IPS DF 6.9 (cell line): ENCODE measurements around the gene EVL.

ENCODE experiments used
- DNase-seq: peaks from one replicate; pipeline ENCODE4 v3.0.0-alpha.2; 2013; ENCODE audit warnings: low read depth, low spot score
- H3K27ac ChIP-seq: one replicate; pipeline ENCODE4 v1.5.1; 2013; ENCODE audit warnings: low read length, control low read depth
- H3K27me3 ChIP-seq: 2 replicates; pipeline ENCODE4 v1.6.1; 2013; ENCODE audit warnings: mild to moderate bottlenecking, low read length; ENCODE audit not compliant: control insufficient read depth, insufficient read depth
- H3K36me3 ChIP-seq: 2 replicates; pipeline ENCODE4 v1.6.1; 2013; ENCODE audit warnings: low read length; ENCODE audit not compliant: control insufficient read depth, insufficient read depth
- H3K4me1 ChIP-seq: 2 replicates; pipeline ENCODE4 v1.6.1; 2013; ENCODE audit warnings: low read length; ENCODE audit not compliant: control insufficient read depth, insufficient read depth
- H3K4me3 ChIP-seq: 2 replicates; pipeline ENCODE4 v1.5.1; 2013; ENCODE audit warnings: mild to moderate bottlenecking, low read length
- H3K9me3 ChIP-seq: 2 replicates; pipeline ENCODE4 v1.6.1; 2013; ENCODE audit warnings: low read length, inconsistent platforms; ENCODE audit not compliant: control insufficient read depth, insufficient read depth
- WGBS: extraction: QIAGEN DNeasy Blood & Tissue Kit; methylation state at CpG from one replicate; pipeline ENCODE4 v1.1.7; 2013; ENCODE audit warnings: mixed read lengths, missing lambda C conversion rate; ENCODE audit not compliant: insufficient read length, insufficient coverage; 5-methylcytosine and 5-hydroxymethylcytosine counted together

Gene EVL

DNA sequence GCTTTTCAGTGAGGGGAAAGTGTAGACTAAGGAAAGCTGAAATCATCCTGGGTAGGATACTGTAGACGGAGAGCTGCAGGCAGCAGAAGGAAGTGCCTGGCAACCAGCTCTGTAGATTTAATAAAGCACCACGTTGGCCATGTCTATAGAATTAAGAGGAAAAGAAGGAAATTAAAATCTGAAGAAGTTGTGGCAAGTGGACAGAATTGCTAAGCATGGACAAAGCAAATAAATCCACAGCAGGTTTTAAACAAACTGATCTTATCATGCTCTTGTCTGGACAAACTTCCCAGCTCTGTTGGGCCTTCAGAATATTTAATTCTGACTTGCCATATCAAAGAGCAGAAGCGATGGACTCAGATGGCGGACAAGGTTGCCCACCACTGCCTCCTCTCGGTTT is 27.2 kb upstream of the EVL start:
- no peak for DNase-seq
- Histone ChIP-seq H3K4me3 (no peak overlapping the region), H3K36me3 (no peaks in the 10 kb centered on the region), H3K27ac (no peak overlapping the region), H3K27me3 (no peaks in the 10 kb centered on the region), H3K9me3 (no peaks in the 10 kb centered on the region), H3K4me1 (no peaks in the 10 kb centered on the region)
- no CpG with 5 or more reads among the region's 5 CpGs for WGBS

DNA sequence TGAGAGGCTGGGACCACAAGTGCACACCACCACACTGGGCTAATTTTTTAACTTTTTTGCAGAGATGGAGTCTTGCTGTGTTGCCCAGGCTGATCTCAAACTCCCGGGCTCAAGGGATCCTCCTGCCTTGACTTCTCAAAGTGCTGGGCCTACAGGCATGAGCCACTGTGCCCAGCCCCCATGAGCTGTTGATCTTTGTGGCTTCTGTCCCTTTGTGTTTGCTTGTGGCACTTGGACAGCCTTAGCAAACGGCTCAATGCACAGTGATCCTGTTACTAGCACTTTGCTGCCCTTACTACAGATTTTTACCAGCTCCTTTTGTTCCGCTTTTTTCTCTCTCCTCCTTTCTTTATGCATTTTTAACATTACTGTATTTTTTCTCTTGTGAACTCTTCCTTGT is 25.3 kb upstream of the EVL start:
- no peaks in the 10 kb centered on the region for H3K36me3 ChIP-seq
- DNase-seq: no peak
- no peaks in the 10 kb centered on the region for H3K27me3 ChIP-seq
- H3K27ac ChIP-seq: no peak overlapping the region
- H3K4me3 ChIP-seq: no peak overlapping the region
- WGBS: no CpG with 5 or more reads among the region's 3 CpGs
- H3K4me1 ChIP-seq: no peaks in the 10 kb centered on the region
- no peaks in the 10 kb centered on the region for H3K9me3 ChIP-seq

DNA sequence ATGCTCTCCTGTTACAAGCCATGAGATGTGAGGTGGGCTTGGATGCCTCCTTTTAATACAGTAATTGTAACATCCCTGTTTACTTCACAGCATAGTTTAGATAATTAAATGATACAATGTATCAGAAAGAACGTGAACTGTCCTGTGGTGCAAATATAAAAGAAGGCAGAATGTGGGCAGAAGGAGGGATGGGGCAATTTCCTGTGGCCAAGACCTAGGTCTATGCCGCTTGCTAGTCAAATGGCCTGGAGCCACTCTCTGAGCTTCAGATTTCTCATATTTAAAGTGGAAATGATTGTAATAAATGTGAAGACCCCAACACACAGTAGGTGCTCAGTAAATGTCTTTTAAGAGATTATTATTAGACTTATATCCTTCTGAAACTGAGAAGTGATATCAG is 24.0 kb upstream of the EVL start:
- DNase-seq: no peak
- Histone ChIP-seq H3K27ac (no peak overlapping the region), H3K4me1 (no peaks in the 10 kb centered on the region), H3K36me3 (no peaks in the 10 kb centered on the region), H3K27me3 (no peaks in the 10 kb centered on the region), H3K4me3 (no peak overlapping the region), H3K9me3 (no peaks in the 10 kb centered on the region)
- WGBS: no CpG with 5 or more reads among the region's 2 CpGs

DNA sequence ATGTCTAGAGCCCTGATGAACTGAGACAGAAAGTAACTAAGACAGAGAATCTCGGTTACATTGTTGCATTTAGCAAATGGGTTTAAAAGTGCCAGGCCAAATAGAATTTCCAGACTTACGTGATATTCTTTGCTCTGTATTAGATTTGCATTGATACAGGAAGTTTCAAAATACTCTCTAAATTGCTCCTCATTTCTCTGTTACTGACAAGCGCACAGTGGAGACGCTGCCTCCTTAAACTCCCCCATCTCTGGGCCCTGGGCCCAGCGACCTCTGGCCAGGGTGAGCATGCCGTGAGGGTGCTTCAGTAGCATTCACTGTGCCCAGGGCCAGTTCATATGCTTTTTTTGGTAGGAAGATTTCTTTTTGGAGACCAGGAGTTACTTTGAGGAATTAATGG is 22.9 kb upstream of the EVL start:
- WGBS: no CpG with 5 or more reads among the region's 6 CpGs
- no peaks in the 10 kb centered on the region for H3K9me3 ChIP-seq
- no peak for DNase-seq
- no peak overlapping the region for H3K4me3 ChIP-seq
- no peaks in the 10 kb centered on the region for H3K27me3 ChIP-seq
- H3K36me3 ChIP-seq: no peaks in the 10 kb centered on the region
- no peak overlapping the region for H3K27ac ChIP-seq
- H3K4me1 ChIP-seq: no peaks in the 10 kb centered on the region

DNA sequence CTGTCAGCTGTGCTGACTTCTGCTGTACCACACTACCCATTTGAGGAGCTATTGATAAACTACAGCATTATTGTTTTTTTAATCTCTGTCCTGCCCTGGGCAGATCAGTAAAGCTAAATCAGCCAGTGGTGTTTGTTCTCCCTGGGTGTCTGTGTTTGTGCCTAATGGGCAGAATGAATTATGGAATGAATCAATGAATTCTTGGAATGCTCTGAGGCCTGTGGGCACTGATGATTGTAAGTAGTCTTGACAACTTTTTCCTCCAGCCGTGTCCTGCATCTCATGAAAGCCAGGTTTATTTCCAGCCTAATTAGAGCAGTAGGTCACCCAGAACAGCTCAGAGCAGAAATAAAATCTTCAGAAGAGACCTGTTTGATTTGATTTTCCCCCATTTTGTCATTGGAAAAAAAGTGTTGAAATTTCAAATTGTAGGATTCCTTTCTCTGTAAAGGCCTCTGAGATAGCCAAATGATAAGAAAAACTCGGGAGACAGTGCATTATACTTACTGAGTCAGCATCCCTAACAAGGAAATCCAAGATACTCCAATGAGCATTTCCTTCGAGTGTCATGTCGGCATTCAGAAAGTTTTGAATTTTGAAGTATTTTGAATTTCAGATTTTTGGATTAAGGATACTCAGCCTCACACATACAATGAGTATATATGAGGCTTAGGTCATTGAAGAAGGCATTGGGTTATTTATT is 19.4 kb upstream of the EVL start:
- WGBS: no CpG with 5 or more reads among the region's 4 CpGs
- no peak for DNase-seq
- H3K27me3 ChIP-seq: no peaks in the 10 kb centered on the region
- no peak overlapping the region for H3K27ac ChIP-seq
- no peaks in the 10 kb centered on the region for H3K36me3 ChIP-seq
- H3K4me3 ChIP-seq: no peak overlapping the region
- H3K9me3 ChIP-seq: no peaks in the 10 kb centered on the region
- no peaks in the 10 kb centered on the region for H3K4me1 ChIP-seq

DNA sequence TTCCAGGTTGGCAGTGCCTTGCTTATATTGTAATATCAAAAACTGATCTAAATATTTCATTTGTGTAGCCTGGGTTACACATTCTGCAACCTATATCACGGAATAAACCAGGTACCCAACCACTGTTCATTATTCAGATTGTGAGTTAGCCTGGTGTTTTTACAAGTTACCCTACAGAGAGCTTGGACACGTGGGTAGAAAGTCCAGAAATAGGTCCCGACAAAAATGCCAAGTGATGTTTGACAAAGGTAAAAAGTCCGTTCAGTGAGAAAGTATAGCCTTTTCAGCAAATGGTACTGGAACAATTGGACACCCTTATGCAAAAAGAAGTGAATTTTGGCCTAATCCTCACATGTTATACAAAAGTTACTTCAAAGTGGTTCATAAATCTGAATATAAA is 17.6 kb upstream of the EVL start:
- H3K4me3 ChIP-seq: no peak overlapping the region
- no peaks in the 10 kb centered on the region for H3K9me3 ChIP-seq
- no peak for DNase-seq
- H3K27me3 ChIP-seq: no peaks in the 10 kb centered on the region
- H3K36me3 ChIP-seq: no peaks in the 10 kb centered on the region
- H3K27ac ChIP-seq: no peak overlapping the region
- H3K4me1 ChIP-seq: no peaks in the 10 kb centered on the region
- WGBS: no CpG with 5 or more reads among the region's 4 CpGs

DNA sequence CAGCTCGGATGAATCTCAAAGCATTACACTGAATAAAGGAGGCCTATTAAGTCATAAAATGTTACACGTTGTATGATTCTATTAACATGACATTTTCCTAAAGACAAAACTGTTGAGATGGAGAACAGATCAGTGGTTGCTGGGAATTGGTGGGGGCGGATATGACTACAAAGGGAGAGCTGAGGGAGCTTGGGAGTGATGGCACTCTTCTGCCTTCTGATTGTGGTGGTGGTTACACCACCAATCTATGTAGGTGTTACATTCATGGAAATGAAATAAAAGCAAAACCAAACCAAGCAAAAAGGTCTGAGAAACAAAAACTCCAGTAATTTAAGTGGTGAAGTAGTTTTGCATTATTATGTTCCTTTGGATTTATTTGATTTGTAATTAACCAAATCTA is 16.4 kb upstream of the EVL start:
- Histone ChIP-seq H3K4me1 (no peaks in the 10 kb centered on the region), H3K9me3 (no peaks in the 10 kb centered on the region), H3K27ac (no peak overlapping the region), H3K36me3 (no peaks in the 10 kb centered on the region), H3K27me3 (no peaks in the 10 kb centered on the region), H3K4me3 (no peak overlapping the region)
- 100% methylated on average over 1 of the region's 3 CpGs for WGBS
- DNase-seq: no peak

DNA sequence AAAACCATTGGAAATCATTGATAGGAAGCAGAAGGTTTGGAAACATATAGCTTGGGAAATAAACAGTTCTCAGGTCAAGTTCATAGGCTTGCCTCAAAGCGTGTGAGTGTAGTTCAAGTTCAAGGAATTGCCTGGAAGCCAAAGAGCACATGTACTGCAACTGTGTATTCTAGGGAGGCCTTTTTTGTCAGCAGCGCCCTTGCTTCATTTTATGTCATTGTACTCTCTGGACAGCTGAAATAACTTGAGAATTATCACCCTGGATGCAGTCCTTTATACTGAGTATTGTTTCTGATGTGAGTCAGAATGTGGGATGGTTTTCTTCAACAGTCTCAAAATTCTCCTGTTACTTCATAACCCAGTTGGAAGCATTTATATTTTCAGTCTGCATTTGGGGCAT is 16.0 kb upstream of the EVL start:
- Histone ChIP-seq H3K4me1 (no peaks in the 10 kb centered on the region), H3K4me3 (no peak overlapping the region), H3K9me3 (no peaks in the 10 kb centered on the region), H3K27ac (no peak overlapping the region), H3K27me3 (no peaks in the 10 kb centered on the region), H3K36me3 (no peaks in the 10 kb centered on the region)
- DNase-seq: no peak
- WGBS: no CpG with 5 or more reads among the region's 2 CpGs

DNA sequence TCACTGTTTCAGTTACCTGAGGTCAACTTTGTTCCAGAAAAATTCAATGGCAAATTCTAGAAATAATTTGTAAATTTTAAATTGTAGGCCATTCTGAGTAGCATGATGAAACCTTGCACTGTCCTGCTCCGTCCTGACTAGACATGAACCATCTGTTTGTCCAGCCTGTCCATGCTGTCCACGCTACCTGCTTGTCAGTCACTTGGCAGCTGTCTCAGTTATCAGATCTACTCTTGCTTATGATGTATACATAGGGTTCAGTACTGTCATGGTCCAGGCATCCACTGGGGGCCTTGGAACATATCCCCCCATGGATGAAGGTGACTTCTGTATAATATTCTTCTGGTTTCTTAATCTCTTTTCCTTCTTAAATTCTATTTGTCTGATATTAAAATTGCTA is 14.1 kb upstream of the EVL start:
- Histone ChIP-seq H3K27ac (no peak overlapping the region), H3K4me3 (no peak overlapping the region), H3K36me3 (no peaks in the 10 kb centered on the region), H3K27me3 (no peaks in the 10 kb centered on the region), H3K4me1 (no peaks in the 10 kb centered on the region), H3K9me3 (no peaks in the 10 kb centered on the region)
- DNase-seq: no peak
- no CpG with 5 or more reads among the region's 2 CpGs for WGBS

DNA sequence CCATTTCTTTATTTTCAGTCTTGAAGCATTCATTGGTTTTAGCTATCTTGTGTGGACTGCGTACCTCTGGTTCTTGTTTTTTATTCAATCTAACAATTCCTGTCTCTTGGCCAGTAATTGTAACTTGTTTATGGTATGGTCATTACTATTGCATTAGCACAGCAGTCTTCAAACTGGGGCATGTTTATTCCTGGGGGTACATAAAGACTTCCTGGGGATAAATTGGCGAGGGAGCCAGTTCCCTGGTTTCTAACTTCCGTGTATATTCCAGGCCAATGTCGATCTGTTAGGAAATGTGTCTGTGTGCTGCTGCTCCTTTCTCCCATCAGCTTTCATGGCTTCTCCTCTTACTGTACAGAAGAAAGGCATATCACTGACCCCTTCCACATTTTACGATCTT is 13.7 kb upstream of the EVL start:
- Histone ChIP-seq H3K27ac (no peak overlapping the region), H3K27me3 (no peaks in the 10 kb centered on the region), H3K4me1 (no peaks in the 10 kb centered on the region), H3K9me3 (no peaks in the 10 kb centered on the region), H3K36me3 (no peaks in the 10 kb centered on the region), H3K4me3 (no peak overlapping the region)
- DNase-seq: no peak
- no CpG with 5 or more reads among the region's 5 CpGs for WGBS

DNA sequence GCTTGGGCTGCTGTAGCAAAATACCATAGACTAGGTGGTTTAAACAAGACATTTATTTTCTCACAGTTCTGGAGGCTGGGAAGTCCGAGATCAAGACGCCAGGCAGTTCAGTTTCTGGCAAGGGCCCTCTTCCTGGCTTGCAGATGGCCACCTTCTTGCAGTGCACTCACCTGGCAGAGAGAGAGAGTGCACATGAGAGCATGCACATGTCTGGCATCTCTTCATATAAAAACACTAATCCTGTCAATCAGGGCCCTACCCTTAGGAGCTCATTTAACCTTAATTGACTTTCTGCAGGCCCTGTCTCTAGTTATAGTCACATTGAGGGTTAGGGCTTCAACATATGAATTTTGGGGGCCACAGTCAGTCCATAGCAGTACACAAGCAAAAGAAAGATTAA is 12.4 kb upstream of the EVL start:
- Histone ChIP-seq H3K36me3 (no peaks in the 10 kb centered on the region), H3K4me1 (no peaks in the 10 kb centered on the region)

More for the DNA sequence above, 12.4 kb upstream of the EVL start:
- Histone ChIP-seq H3K27ac (no peak overlapping the region), H3K4me3 (no peak overlapping the region), H3K9me3 (no peaks in the 10 kb centered on the region), H3K27me3 (no peaks in the 10 kb centered on the region)
- DNase-seq: no peak
- WGBS: no CpG with 5 or more reads among the region's 2 CpGs
